GM11168 (cell line): Measurements from ENCODE around the gene LDLRAD3.
"Not testable (repeated sequence)": the region's sequence is repeated elsewhere in the genome, so short reads cannot be mapped to it uniquely, and the experiment has no call there.

Experiments
- in situ Hi-C: fragments of 300-500 bp; cut with MboI; formaldehyde crosslinking; loops from one replicate; pipeline ENCODE4 v1.12.0; 2022; ENCODE audit warnings: low sequenced_read_pairs; ENCODE audit not compliant: unreplicated experiment

LDLRAD3 gene

GRCh38 chr11:36037031-36037430 is 93.2 kb downstream of the LDLRAD3 start:
- in situ Hi-C loops = no loop called here

GRCh38 chr11:36038541-36038940 is 94.7 kb downstream of the LDLRAD3 start:
- in situ Hi-C loops = no loop called here

- in situ Hi-C loops = no loop called here
Observed at GRCh38 chr11:36039471-36039870, 95.6 kb downstream of the LDLRAD3 start.

DNA sequence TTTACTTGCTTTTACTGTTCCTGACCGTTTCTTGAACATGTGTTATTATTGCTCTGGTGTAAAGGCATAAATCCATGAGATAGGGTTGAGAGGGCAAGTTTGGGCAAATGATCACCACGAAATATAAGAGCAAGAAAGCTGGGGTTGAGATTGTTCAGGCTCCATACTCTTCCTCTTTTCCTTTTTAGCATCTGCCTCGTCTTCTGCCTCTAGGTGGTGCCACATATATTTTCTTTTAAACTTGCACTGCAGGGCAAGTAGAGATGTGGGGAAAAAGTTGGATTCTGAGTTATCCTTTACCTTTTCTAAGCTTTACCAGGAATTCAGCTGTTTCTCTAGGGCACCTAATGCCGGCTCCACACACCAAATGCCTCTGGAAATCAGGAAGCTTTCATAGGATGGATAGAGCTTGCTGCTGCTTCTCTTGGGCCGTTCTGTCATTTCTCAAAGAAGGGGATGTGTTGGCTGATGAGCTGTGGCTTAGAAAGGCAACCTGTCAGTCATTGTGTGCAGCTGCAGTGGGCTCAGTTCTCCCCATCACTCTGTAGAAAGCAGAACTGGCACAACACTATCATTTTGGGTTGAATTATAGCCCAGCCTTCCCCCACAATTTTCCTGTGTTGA is 98.2 kb downstream of the LDLRAD3 start:
- in situ Hi-C loops = no loop called here

- in situ Hi-C loops = no loop called here
Observed at GRCh38 chr11:36044636-36045035, 100.8 kb downstream of the LDLRAD3 start.

GRCh38 chr11:36045945-36046344 is 102.1 kb downstream of the LDLRAD3 start:
- in situ Hi-C loops = not testable (repeated sequence)

- in situ Hi-C loops = no loop called here
Observed at GRCh38 chr11:36046932-36047331, 103.1 kb downstream of the LDLRAD3 start.

- in situ Hi-C loops = no loop called here
Observed at GRCh38 chr11:36047344-36047743, 103.5 kb downstream of the LDLRAD3 start.

GRCh38 chr11:36048496-36049247 is 104.8 kb downstream of the LDLRAD3 start:
- in situ Hi-C loops = no loop called here

DNA sequence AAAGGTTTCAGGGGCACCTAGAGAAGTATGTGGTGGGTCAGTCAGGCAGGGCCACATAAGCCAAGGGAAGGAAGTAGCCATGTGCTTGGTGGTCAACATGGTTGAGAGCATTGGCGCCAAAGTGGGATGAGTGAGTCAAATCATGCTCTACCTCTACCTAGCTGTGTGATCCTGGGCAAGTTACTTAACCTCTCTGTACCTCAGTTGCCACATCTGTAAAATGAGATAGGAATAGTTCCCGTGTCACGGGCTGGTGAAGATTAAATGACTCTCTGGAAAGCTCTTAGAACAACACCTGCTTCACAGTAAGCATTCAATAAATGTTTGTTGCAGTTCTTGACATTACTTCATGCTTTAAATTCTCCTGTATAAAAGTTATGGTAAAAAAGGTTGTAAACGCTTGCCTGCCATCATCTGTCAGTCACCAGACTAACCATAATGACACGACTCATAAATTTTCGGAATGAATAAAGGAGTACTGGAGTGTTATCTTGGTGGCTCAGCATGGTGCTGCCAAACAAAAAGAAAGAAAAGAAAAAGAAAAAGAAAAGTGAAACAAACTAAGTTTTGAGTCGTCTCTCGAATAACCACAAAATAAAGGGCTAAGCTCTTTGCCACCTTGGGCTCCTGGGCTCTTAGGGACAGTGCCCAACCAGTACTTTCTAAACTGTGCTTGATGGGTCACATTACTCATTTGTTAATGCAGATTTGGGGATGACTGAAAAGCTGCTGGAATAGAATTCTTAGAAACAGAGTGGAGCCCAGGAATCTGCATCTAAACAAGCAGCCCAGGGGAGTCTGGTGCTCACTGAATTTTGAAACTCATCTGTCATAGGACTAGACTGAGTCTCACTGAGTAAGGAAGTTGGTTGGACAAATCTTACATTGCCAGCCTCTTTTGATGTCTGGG is 107.6 kb downstream of the LDLRAD3 start:
- in situ Hi-C loops = no loop called here

DNA sequence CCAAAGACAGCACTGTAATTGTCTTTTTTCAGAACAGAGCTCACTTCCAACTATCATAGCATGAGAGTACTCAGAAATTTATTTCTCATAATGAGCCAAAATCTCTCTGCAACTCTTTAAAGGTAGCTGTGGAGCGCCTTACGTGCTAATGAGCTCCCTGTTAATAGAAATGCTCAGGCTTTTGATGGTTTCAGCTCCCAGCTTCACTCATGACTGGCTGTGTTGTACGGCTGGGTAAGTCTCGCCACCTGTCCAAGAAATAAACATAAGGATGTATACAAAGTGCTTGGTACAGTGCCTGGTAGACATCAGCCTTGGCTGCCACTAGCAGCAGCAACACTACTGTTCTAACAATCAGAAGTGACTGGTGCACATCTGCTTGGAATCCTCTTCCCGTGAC is 109.4 kb downstream of the LDLRAD3 start:
- in situ Hi-C loops = no loop called here

DNA sequence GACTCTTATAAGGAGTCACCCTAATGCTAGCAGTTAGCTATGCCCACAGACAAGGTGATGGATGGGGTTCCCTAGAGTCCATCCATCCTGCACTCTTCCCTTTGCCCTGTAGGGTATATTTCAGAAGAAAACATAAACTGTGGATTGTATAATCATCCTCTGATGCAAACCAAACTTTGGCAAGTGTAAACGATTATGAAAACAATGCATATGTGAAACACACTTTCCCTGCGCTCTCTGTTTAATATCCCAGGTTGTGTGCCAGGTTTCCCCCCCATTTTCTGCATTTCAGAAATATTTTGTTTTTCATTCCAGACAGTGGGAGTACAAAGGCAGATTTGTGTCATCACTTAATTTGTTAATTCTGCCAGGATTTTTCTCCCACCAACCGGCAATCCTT is 110.0 kb downstream of the LDLRAD3 start:
- in situ Hi-C loops = no loop called here

- in situ Hi-C loops = no loop called here
Observed at GRCh38 chr11:36054628-36055027, 110.8 kb downstream of the LDLRAD3 start.

GRCh38 chr11:36056160-36056751 is 112.4 kb downstream of the LDLRAD3 start:
- in situ Hi-C loops = no loop called here

GRCh38 chr11:36057379-36058042 is 113.6 kb downstream of the LDLRAD3 start:
- in situ Hi-C loops = no loop called here

- in situ Hi-C loops = no loop called here
Observed at GRCh38 chr11:36059660-36060059, 115.8 kb downstream of the LDLRAD3 start.

- in situ Hi-C loops = no loop called here
Observed at GRCh38 chr11:36060926-36061325, 117.1 kb downstream of the LDLRAD3 start.

GRCh38 chr11:36061471-36061870 is 117.6 kb downstream of the LDLRAD3 start:
- in situ Hi-C loops = no loop called here

- in situ Hi-C loops = no loop called here
Observed at GRCh38 chr11:36062796-36063365, 119.0 kb downstream of the LDLRAD3 start.

DNA sequence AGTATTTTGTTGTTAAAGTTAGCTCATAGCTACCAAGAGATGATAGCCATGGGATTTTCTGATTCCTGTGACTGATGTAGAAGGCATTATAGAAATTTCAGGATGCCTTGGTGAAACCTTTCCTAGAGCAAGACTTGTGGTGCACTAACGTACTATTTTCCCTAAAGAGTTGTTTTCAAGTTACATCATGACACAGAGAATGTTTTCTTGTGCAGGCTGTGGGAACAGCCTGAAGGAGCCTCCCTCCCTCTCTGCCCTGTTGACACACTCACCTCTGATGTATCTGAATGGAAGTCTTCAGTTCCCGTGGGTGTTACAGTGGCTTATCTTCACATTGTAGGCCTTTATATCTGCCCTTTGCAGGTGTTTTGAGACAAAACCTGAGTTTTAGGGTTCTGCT is 121.6 kb downstream of the LDLRAD3 start:
- in situ Hi-C loops = no loop called here
